Skin epidermis (tissue), 12 donors: Measurements from ENCODE around the gene PPP1R3F.

Source experiments
- H3K27ac ChIP-seq, 21 experiments: fragments of 200-600 bp; sonication (generic) in 11 of 21; one replicate each; pipeline ENCODE4 v1.5.0; 2020; ENCODE audit warnings: mild to moderate bottlenecking in 3 of 21, inconsistent platforms in 2 of 21, moderate library complexity in 2 of 21
- H3K4me3 ChIP-seq, 7 experiments: fragments of 200-600 bp; sonication (generic) in 2 of 7; one replicate each; pipeline ENCODE4 v1.5.0; 2020; ENCODE audit warnings: inconsistent platforms in 2 of 7, mild to moderate bottlenecking in 2 of 7, moderate library complexity in 1 of 7

PPP1R3F gene, protein sequence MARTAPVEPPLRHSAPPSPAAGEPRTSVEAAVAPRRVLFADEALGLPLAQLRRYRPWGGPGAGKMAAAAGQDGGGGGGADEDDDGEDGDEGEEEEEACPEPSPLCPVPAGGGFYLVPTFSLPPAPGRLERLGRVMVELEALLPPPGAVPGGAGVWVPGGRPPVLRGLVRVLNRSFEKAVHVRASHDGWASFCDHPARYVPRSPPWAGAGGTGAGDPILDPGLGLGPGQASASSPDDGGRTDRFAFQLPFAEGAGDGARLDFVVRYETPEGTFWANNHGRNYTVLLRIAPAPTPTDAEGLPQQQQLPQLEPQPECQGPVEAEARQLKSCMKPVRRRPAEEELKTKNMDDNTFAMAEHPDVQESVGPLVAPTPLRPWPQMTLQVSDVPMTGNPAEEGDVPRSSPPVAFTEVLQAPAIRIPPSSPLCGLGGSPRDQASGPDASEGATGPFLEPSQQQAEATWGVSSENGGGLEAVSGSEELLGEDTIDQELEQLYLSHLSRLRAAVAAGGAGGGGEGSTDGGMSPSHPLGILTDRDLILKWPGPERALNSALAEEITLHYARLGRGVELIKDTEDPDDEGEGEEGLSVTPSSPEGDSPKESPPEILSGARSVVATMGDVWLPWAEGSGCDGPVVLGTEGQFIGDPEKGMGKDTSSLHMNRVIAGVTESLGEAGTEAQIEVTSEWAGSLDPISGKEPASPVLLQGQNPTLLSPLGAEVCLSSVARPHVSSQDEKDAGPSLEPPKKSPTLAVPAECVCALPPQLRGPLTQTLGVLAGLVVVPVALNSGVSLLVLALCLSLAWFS

DNA sequence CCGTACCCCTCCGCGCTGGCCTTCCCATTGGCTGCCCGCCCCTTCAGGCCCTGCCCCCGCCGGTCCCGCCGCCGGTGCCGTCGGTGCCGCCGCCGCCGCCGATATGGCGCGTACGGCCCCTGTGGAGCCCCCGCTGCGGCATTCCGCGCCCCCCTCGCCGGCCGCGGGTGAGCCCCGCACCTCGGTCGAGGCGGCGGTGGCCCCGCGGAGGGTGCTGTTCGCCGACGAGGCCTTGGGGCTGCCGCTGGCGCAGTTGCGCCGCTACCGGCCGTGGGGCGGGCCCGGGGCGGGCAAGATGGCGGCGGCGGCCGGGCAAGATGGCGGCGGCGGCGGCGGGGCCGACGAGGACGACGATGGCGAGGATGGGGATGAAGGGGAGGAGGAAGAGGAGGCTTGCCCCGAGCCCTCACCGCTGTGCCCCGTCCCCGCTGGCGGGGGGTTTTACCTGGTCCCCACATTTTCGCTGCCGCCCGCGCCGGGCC is at the start of gene PPP1R3F:
TSS of gene PPP1R3F (plus strand) at position 27 of the 482 bp plus-strand sequence. CDS start at position 104, 77 bp downstream.
- peak within 1 kb of the TSS; percentile 81 to 95 (median 89) for H3K27ac ChIP-seq

DNA sequence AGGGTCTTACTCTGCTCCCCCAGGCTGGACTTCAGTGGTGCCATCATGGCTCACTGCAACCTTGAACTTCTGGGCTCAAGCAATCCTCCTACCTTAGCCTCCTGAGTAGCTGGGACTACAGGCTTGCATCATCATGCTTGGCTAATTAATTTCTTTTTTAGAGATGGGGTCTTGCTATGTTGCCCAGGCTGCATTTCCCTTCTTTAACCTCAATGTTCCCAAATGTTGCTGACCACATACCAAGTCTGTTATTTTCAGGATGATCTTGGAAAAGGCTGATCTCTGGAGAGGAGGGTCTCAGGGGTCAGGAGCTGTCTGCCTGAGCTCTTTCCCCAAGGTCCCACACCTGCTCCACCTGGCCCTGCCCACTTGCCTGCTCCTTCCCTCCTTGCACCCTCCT is 49.5 kb upstream of the PPP1R3F start:
- no peak overlapping the region for H3K4me3 ChIP-seq
- no peak overlapping the region for H3K27ac ChIP-seq

More for the DNA sequence above, at the start of gene PPP1R3F:
- H3K4me3 ChIP-seq, result peak within 1 kb of the TSS; percentile 52 to 79 (median 58)

DNA sequence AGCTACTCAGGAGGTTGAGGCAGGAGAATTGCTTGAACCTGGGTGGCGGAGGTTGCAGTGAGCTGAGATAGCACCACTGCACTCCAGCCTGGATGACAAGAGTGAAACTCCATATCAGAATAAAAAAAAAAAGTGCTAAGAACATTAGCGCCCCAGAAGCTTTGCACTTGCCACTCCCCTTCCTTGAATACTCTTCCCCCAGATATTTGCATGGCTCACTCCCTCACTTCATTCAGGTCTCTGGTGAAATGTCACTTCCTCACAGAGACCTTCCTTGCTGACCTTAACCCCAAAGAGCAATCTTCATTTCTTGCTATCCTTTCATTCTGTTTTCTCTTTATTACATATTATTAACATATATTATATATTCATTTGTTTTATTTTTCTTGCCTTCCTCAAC is 47.7 kb upstream of the PPP1R3F start:
- no peak overlapping the region for H3K27ac ChIP-seq

GRCh38 chrX:49225858-49226257 is 43.7 kb upstream of the PPP1R3F start:
- Histone ChIP-seq H3K27ac (no peak overlapping the region), H3K4me3 (no peak overlapping the region)

More for the DNA sequence above, 47.7 kb upstream of the PPP1R3F start:
- H3K4me3 ChIP-seq, result no peak overlapping the region

DNA sequence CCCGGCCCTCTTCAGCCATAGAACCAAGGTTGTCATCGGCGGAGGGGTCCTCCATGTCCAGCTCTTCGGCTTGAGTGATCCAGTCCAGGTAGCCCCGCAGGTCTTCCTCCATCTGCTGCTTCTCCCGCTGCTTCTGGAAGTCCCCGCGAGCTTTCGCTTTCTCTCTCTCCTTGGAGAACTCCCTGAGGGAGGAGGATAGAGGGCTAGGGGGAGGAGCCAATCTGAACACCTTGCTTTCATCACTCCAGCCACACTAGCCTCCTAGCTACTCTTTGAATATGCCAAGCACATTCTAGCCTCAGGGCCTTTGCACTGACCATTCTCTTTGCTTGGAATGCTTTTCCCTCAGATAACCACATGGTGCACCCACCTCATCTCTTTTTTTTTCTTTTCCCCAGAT is 42.6 kb upstream of the PPP1R3F start:
- no peak overlapping the region for H3K4me3 ChIP-seq
- no peak overlapping the region for H3K27ac ChIP-seq

GRCh38 chrX:49227726-49228125 is 41.9 kb upstream of the PPP1R3F start:
- Histone ChIP-seq H3K27ac (no peak overlapping the region), H3K4me3 (no peak overlapping the region)

- no peak overlapping the region for H3K4me3 ChIP-seq
- no peak overlapping the region for H3K27ac ChIP-seq
Observed at GRCh38 chrX:49228185-49228584, 41.4 kb upstream of the PPP1R3F start.

DNA sequence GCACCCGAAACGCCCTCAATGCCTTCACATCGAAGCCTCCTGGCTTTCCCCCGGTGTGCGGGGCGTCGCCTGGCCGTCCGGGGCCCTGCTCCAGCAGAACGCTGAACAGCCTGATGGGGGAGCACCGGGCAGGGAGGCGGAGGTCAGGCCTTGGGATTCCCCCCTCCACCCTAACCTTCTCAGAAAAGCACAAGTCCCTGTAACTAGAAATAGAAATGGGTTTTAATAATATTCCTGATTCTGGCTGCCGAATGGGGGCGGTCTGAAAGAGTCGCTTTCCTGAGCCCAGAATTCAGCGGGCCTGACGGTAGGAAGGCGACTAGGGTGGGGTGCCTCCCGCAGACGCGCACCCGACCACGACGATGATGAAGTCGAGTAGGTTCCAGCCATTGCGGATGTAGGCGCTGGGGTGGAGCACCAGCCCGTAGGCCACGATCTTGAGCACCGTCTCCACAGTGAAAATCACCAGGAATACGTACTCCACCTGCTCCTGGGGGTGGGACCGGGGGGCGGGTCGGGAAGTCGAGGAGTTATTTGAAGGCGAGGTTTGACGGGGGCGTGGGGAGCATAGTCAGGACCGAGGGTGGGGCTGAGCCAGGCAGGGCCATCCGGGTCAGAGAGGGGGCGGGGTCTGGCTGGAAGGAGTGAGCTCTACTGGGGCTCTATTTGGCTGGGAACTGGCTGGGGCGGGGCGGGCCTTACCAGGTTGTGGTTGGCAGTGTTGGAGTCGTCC is 38.9 kb upstream of the PPP1R3F start:
- Histone ChIP-seq H3K27ac (peak overlapping the region in 16 of 21 experiments; percentile 12 to 74 (median 44)), H3K4me3 (peak overlapping the region; percentile 14 to 36 (median 24))

DNA sequence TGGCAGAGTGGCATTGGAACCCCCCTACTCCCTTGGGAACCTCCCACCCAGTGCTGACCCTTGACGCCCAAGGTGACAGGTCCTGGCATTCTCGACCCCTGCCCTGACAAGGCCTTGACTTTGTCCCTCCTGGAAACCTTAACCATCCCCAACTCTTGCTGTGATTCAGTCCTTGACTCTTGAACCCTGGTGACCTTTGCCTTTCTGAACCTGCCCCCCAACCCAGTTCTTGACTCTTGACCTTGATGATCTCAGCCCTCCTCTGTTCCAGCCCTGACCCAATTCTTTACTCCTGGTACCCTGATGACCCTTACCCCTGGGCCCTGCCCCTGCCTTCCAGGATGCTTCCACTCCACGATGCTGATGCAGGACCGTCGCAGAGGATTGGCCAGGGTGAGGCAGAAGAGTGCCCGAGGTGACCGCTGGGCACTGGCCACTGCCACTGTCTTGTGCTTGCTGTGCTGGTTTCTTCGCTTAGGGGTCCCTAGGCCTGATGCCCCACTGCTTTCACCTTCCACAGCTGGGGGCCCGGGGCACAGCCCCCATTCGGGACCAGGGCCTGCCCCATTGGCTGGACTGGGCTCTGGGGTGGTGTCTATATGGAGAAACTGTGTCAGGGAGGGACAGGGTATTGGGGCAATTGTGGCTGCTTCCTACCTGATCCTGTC is 38.1 kb upstream of the PPP1R3F start:
- Histone ChIP-seq H3K27ac (peak overlapping the region in 4 of 21 experiments; percentile 29 to 74 (median 64)), H3K4me3 (no peak overlapping the region)

- Histone ChIP-seq H3K4me3 (no peak overlapping the region), H3K27ac (no peak overlapping the region)
Observed at GRCh38 chrX:49232525-49232924, 37.1 kb upstream of the PPP1R3F start.

- Histone ChIP-seq H3K27ac (no peak within 1 kb of the TSS), H3K4me3 (no peak within 1 kb of the TSS)
Observed at GRCh38 chrX:49233176-49233575, 36.4 kb upstream of the PPP1R3F start, which contains the start of gene CACNA1F. Gene CACNA1F (minus strand): TSS chrX:49233340. CDS start chrX:49233309, 31 bp downstream.

DNA sequence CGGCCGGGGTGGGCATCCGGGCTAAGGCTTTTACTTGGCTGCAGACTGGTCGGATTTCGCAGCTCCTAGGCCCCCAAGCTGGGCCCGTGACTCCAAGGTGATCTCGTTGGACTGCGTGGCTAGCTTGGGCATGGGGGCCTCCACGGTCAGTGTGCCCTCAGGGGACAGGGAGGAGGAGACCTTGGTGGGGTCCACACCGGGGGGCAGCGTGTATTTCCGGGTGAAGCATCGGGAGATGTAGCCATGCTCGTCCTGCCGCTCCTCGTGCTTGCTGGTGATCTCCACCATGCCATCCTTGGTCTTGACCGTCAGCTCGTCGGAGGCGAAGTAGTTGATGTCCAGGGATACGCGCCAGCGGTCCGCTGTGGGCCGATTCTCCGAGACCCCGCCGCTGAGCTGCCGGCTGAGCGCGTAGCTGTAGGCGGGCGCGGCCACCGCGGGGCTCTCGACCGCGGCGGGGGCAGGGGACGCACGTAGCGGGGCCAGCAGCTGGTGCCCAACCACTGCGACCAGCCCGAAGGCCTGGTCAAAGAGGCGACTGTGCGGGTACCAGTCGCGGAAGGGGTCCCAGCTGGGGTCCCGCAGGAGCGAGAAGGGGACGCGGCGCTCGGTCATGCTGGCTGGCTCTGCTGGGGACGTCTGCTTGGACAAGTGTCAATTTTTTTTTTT is 35.6 kb upstream of the PPP1R3F start:
- H3K27ac ChIP-seq, result no peak overlapping the region
- H3K4me3 ChIP-seq, result no peak overlapping the region

GRCh38 chrX:49237060-49237459 is 32.5 kb upstream of the PPP1R3F start:
- Histone ChIP-seq H3K27ac (peak overlapping the region in 2 of 21 experiments; percentile 11 to 25), H3K4me3 (no peak overlapping the region)

- H3K4me3 ChIP-seq, result no peak overlapping the region
- no peak overlapping the region for H3K27ac ChIP-seq
Observed at GRCh38 chrX:49238735-49239134, 30.9 kb upstream of the PPP1R3F start.

GRCh38 chrX:49242545-49243066 is 27.0 kb upstream of the PPP1R3F start:
- H3K27ac ChIP-seq, result no peak overlapping the region
- H3K4me3 ChIP-seq, result no peak overlapping the region

DNA sequence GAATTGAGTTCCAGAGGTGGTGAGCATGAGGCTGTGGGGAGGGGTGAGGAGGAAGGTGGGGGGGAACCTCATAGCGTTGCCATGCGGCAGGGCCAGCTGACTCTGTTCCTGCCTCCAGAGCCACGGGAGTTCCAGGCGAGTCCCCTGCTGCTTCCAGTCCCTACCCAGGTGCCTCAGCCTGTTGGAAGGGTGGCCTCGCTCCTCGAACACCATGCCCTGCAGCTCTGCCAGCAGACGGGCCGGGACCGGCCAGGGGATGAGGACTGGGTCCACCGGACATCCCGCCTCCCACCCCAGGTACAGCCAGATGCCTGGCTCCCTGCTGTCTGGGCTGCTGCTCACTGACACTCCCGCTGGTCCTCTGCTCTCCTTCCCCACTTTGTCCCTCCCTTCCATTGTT is 26.4 kb upstream of the PPP1R3F start:
- H3K4me3 ChIP-seq, result no peak overlapping the region

GRCh38 chrX:49244207-49244606 is 25.4 kb upstream of the PPP1R3F start:
- Histone ChIP-seq H3K27ac (no peak overlapping the region), H3K4me3 (no peak overlapping the region)

More for the DNA sequence above, 26.4 kb upstream of the PPP1R3F start:
- H3K27ac ChIP-seq, result no peak overlapping the region

GRCh38 chrX:49246541-49246940 is 23.1 kb upstream of the PPP1R3F start:
- Histone ChIP-seq H3K27ac (no peak overlapping the region), H3K4me3 (no peak overlapping the region)
